ENCODE measurements around the gene PSD2.

Gene PSD2

GRCh38 chr5:139795074-139796001 lies at the start of gene PSD2:
Gene PSD2, plus strand, starts transcription at chr5:139795808. Its CDS starts 13,633 bp downstream, at chr5:139809441.
- peak within 1 kb of the TSS in 1 of 2 donors; percentile 22 for H3K4me3 Mint-ChIP-seq
- peak; percentile 37 for ATAC-seq
- H3K27ac Mint-ChIP-seq: no peak within 1 kb of the TSS
- no peaks in the 10 kb centered on the region for H3K4me1 Mint-ChIP-seq
- no peaks in the 10 kb centered on the region for H3K9me3 Mint-ChIP-seq
- H3K27me3 Mint-ChIP-seq: peaks cover 88% of the 10 kb centered on the region
- no peak for DNase-seq

GRCh38 chr5:139746691-139747582 lies 48.7 kb upstream of the PSD2 start:
- peaks cover 76% of the 10 kb centered on the region for H3K4me1 Mint-ChIP-seq
- H3K4me3 Mint-ChIP-seq: peak overlapping the region; percentile 81 to 89
- H3K9me3 Mint-ChIP-seq: no peaks in the 10 kb centered on the region
- H3K27me3 Mint-ChIP-seq: peaks cover 21% of the 10 kb centered on the region
- ATAC-seq: peak; percentile 82
- DNase-seq: peak; percentile 77 to 88
- H3K27ac Mint-ChIP-seq: peak overlapping the region; percentile 10 to 48

DNA sequence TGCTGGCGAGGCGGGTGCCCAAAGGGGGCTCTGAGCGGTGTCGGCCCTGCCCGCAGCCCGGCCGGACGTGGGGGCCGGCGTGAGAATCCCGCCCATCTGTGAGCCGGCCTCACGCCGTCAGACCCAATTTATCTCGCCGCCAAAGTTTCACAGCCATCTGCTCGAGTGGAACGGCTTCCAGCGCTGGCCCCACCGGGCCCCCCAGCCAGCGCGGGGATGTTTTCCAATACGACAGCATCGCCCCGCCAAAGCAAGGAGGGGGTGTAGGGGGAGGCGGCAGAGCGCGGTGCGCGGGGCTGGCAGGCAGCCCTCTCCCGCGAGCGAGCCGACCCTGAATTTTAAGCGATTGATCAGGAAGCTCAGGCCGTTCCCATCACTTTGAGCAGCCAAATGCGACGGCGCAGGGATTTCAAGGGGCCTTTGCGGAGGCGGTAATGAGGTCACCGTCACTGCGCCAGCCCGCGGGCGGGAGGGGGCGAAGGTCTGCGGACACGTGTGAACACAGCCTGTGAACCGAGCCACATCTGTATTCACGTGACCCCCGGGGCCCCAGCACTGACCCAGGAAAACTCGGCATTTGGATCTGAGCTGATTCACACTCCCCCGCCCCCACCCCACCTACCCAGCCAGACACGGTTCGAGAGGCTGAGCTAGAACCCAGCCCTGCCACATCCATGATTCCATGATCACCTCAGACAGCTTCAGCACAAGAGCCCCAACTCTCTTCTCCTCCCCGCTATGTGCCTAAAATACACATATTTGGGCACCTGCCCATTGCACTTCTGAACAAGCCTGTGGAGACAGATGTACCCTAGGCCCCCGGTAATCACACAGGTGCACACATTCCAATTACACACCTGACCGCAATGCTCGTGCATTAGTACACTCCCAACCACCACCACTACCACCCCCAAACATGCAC lies 47.8 kb upstream of the PSD2 start:
- peaks cover 27% of the 10 kb centered on the region for H3K27me3 Mint-ChIP-seq
- peak; percentile 50 for ATAC-seq
- peak; percentile 57 to 72 for DNase-seq
- H3K4me3 Mint-ChIP-seq: peak overlapping the region; percentile 81 to 89
- peak overlapping the region; percentile 30 to 48 for H3K27ac Mint-ChIP-seq
- no peaks in the 10 kb centered on the region for H3K9me3 Mint-ChIP-seq
- peaks cover 85% of the 10 kb centered on the region for H3K4me1 Mint-ChIP-seq

DNA sequence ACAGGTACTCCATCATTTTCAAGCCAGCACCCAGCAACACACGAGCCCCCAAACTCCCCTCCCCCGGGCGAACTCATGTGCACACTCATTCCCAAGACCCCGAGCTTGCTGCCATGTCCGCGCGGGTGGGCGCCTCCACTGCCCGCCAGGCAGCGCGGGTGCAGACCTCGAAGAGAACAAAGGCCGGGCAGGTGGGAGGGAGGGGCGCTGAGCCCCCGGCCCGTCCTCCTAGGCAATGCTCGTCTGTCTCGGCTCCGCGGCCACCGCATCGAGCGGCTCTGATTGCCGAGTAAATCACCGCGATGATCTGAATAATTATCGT lies 47.1 kb upstream of the PSD2 start:
- DNase-seq: no peak
- peaks cover 27% of the 10 kb centered on the region for H3K27me3 Mint-ChIP-seq
- ATAC-seq: no peak
- H3K4me3 Mint-ChIP-seq: peak overlapping the region; percentile 81 to 89
- peaks cover 88% of the 10 kb centered on the region for H3K4me1 Mint-ChIP-seq
- H3K27ac Mint-ChIP-seq: no peak overlapping the region
- no peaks in the 10 kb centered on the region for H3K9me3 Mint-ChIP-seq

GRCh38 chr5:139749242-139749641 lies 46.4 kb upstream of the PSD2 start:
- DNase-seq: no peak
- no peak for ATAC-seq
- peaks cover 86% of the 10 kb centered on the region for H3K4me1 Mint-ChIP-seq
- no peaks in the 10 kb centered on the region for H3K9me3 Mint-ChIP-seq
- peak overlapping the region in 1 of 2 donors; percentile 50 for H3K27ac Mint-ChIP-seq
- H3K4me3 Mint-ChIP-seq: peak overlapping the region; percentile 22 to 81
- H3K27me3 Mint-ChIP-seq: peaks cover 27% of the 10 kb centered on the region

GRCh38 chr5:139751236-139751635 lies 44.4 kb upstream of the PSD2 start:
- Mint-ChIP-seq H3K27me3 (peaks cover 44% of the 10 kb centered on the region), H3K27ac (peak overlapping the region in 1 of 2 donors; percentile 51), H3K9me3 (no peaks in the 10 kb centered on the region), H3K4me1 (peaks cover 75% of the 10 kb centered on the region), H3K4me3 (no peak overlapping the region)
- no peak for DNase-seq
- ATAC-seq: no peak

DNA sequence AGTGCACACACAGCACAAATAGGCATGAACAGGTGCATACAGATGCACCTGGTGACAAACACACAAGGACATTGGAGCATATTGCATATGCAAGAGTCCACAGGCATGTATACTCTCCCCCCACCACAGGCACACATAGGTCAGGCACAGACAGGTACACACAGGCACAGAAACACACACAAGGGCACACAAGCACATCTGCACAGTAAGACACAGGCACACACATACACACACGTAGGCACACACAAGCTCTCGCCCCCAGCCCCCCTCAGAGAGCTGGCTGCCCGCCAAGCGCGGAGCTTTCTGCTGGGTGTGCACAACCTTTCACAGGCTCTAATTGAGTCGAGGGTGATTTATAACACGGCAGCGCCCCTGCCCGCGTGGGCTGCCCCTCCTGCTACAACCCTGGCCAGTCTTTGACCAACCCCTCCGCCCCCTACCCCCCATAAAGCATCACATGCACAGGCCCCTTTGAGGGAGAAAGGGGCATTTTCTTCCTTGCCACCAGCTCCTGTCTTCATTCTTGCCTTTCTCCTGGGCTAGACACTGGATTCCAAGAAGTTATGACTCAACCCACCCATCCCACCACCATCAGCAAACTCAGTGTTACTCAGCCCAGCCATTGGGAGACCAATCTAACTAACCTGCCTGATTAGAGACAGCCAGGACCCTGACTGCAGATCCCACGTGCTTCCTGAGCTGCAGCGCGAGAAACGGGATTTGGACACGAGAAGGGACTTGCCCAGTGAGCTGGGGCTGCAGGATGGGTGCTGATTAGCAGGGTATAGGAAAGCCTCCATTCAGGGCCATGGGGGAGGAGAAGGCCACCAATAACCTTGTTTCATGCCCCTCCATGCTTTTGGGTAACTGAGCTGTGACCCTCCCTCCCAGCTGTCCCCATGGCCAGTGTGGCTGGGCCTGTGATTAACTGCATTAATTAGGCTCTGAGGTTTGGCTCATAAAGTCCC lies 42.8 kb upstream of the PSD2 start:
- peaks cover 59% of the 10 kb centered on the region for H3K27me3 Mint-ChIP-seq
- no peak overlapping the region for H3K27ac Mint-ChIP-seq
- peaks cover 72% of the 10 kb centered on the region for H3K4me1 Mint-ChIP-seq
- H3K4me3 Mint-ChIP-seq: no peak overlapping the region
- DNase-seq (no peak), ATAC-seq (no peak)
- no peaks in the 10 kb centered on the region for H3K9me3 Mint-ChIP-seq

DNA sequence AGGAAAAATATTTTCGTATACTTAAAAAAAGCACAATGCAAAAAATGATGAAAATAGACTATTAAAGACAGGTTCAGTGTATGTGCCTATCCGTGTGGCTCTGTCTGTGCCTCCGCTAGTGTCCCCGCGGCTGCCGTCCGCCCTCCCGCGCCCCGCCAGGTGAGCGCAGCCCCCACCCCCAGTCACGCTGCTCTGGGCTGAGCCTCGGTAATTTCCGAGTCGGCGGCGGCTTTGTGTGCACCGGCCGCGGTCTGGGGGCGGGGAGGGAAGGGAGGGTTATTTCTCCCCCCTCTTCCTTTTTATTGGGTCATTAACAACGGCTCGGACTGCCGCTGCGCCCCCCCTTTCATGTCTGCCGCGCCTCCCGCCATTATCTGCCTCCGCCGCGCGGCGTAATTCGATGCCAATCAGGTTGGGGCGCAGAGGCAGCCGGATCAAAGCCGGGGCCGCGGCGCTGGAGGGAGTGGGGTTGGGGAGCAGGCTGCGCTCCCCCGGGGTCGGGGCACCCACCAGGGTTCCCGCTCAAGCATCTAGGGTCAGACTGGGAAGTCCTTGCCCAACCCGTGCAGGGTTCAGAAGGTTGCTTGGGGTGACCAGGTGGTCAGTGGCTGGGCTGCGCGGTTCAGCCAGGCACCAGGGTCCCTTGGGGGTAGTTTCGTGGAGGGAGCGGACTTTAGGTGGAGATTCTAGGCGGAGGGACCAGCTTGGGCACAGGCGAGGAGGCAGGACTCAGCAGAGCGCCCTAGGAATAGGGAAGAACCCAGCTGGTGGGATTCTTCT lies 39.5 kb upstream of the PSD2 start:
- Mint-ChIP-seq H3K27ac (no peak overlapping the region), H3K9me3 (no peaks in the 10 kb centered on the region), H3K4me3 (peak overlapping the region; percentile 32 to 64), H3K4me1 (peaks cover 59% of the 10 kb centered on the region), H3K27me3 (peaks cover 63% of the 10 kb centered on the region)
- peak; percentile 48 for ATAC-seq
- DNase-seq: no peak

GRCh38 chr5:139756971-139757370 lies 38.6 kb upstream of the PSD2 start:
- no peak overlapping the region for H3K4me3 Mint-ChIP-seq
- H3K9me3 Mint-ChIP-seq: no peaks in the 10 kb centered on the region
- DNase-seq (no peak), ATAC-seq (no peak)
- H3K4me1 Mint-ChIP-seq: peaks cover 57% of the 10 kb centered on the region
- peaks cover 69% of the 10 kb centered on the region for H3K27me3 Mint-ChIP-seq
- no peak overlapping the region for H3K27ac Mint-ChIP-seq

DNA sequence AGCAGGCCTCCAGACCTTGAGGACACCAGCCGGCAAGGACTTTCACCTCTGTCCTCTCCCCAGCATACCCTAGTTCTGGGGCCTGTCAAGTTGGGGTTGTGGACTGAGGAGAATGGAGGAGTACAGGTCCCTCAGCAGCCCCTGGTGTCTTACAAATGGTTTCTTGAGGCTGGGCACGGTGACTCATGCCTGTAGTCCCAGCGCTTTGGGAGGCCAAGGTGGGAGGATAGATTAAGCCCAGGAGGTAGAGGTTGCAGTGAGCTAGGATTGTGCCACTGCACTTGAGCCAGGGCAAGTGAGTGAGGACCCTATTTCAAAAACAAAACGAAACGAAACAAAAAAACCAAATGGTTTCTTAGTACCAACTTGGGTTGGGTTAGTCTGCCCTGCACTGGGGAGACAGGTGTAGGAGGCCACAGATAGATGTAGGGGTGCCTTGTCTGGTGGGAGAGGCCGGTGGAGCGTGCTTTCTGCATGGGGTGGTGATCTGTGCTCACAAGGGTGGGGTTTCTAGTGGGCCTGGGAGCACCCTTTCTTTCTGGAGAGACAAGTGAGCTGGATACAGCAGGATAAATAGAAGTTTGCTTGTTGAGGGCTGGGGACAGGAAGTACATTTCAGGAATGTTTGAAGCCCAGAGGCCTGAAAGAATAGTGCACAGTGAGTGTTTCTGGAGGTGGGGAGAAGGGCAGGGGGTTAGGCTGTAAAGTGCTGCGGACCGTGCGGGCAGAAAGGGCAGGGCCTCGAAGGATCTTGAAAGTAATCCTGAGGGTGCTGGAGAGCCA lies 37.7 kb upstream of the PSD2 start:
- H3K27ac Mint-ChIP-seq: no peak overlapping the region
- no peak overlapping the region for H3K4me3 Mint-ChIP-seq
- DNase-seq (no peak), ATAC-seq (no peak)
- H3K9me3 Mint-ChIP-seq: no peaks in the 10 kb centered on the region
- H3K27me3 Mint-ChIP-seq: peaks cover 71% of the 10 kb centered on the region
- peaks cover 47% of the 10 kb centered on the region for H3K4me1 Mint-ChIP-seq

DNA sequence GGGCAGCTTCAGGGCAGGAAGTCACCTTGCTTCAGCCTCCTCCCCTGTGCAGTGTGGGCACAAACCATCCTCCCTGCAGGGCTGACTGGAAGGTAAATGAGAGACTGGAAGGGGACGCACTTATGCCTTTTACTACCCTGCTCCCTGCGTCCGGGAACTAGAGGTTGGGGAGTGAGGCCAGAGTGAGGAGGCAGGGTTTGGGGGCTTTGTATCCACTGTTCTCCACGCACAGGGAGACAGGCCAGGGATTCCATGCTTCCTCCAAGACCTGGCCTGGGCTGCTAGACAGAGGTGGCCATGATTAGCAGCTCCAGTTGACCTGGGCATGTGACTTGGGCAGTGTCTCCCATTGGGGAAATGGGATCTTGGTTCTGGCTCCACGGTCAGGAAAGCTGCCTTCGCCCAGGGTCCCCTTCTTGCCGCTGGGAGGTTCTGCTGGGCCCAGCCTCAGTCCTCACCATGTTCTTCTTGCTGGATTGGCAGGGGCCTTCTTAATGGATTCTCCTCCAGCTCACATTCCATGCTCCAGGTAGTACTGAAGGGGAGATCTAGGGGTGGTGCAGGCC lies 37.0 kb upstream of the PSD2 start:
- peaks cover 40% of the 10 kb centered on the region for H3K4me1 Mint-ChIP-seq
- no peak overlapping the region for H3K4me3 Mint-ChIP-seq
- peaks cover 77% of the 10 kb centered on the region for H3K27me3 Mint-ChIP-seq
- no peak overlapping the region for H3K27ac Mint-ChIP-seq
- no peaks in the 10 kb centered on the region for H3K9me3 Mint-ChIP-seq
- DNase-seq: no peak
- no peak for ATAC-seq

DNA sequence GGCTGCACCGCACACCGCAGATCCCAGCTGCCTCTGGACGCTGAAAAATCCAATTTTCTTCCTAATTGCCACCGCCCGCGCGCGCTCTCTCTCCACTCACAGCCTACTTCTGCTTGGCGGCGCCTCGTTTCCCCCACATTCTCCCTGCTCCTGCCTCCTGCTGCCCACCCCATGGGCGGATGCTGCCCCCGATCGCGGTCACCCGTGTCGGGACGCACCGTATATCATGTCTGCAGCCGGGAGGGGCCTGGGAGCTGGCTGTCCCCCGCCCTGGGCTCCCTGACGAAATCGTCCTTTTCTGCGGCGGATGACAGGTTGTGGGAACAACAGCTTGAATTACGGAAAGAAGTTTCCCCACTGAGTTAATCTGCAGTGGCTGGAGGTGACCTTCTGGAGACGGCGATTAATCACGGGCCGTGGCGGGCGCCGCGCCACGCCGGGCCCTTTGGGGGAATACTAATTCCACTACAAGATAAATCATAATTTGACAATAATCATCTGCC lies 36.3 kb upstream of the PSD2 start:
- Mint-ChIP-seq H3K9me3 (no peaks in the 10 kb centered on the region), H3K27me3 (peaks cover 84% of the 10 kb centered on the region), H3K27ac (no peak overlapping the region), H3K4me3 (no peak overlapping the region), H3K4me1 (peaks cover 44% of the 10 kb centered on the region)
- ATAC-seq (no peak), DNase-seq (no peak)

Measured in stimulated activated naive CD8-positive, alpha-beta T cell treated with anti-CD3 and anti-CD28 coated beads, Interleukin-15, amount 100 ng/mL, for 72 hours (primary cell).